NT2/D1 (cell line): ENCODE data around the gene PTH2R.
A peak's percentile ranks its signal among the peaks of the same experiment; 100 is the strongest.
"Not testable (repeated sequence)": the region's sequence is repeated elsewhere in the genome, so short reads cannot be mapped to it uniquely, and the experiment has no call there.

Experiments used
- DNase-seq: peaks from one replicate; pipeline ENCODE4 v3.0.0-alpha.2; 2011; ENCODE audit warnings: low read depth, low spot score
- H3K27me3 ChIP-seq: 2 replicates; pipeline ENCODE4 v1.6.0; 2011; ENCODE audit warnings: mild to moderate bottlenecking; ENCODE audit not compliant: insufficient read length, insufficient read depth
- H3K36me3 ChIP-seq: 2 replicates; pipeline ENCODE4 v1.6.1; 2011; ENCODE audit warnings: mild to moderate bottlenecking, low read length, mixed read lengths; ENCODE audit not compliant: insufficient read depth, insufficient read length
- H3K4me1 ChIP-seq: 2 replicates; pipeline ENCODE4 v1.5.1; 2011; ENCODE audit not compliant: insufficient read depth, insufficient read length
- H3K4me3 ChIP-seq: 2 replicates; pipeline ENCODE4 v1.5.1; 2011; ENCODE audit warnings: low read depth; ENCODE audit not compliant: insufficient read length
- H3K9ac ChIP-seq: 2 replicates; pipeline ENCODE4 v1.6.0; 2011; ENCODE audit warnings: low read depth; ENCODE audit not compliant: insufficient read length
- H3K9me3 ChIP-seq: 2 replicates; pipeline ENCODE4 v1.5.1; 2011; ENCODE audit warnings: mild to moderate bottlenecking, low read length; ENCODE audit not compliant: insufficient read depth
- SUZ12 ChIP-seq: IDR thresholded peaks from 2 replicates; pipeline ENCODE4 v1.6.1; 2011; ENCODE audit not compliant: insufficient read length, insufficient read depth; ENCODE audit errors: extremely low read depth
- YY1 ChIP-seq: IDR thresholded peaks from 2 replicates; pipeline ENCODE4 v1.6.1; 2011; ENCODE audit not compliant: insufficient read length, insufficient read depth
- ZNF274 ChIP-seq: IDR thresholded peaks from 2 replicates; pipeline ENCODE4 v1.6.1; 2011; ENCODE audit warnings: mild to moderate bottlenecking, low read depth, low read length

Gene PTH2R

GRCh38 chr2:208502288-208502687 lies 95.7 kb downstream of the PTH2R start:
- Histone ChIP-seq H3K36me3 (no peaks in the 10 kb centered on the region), H3K27me3 (no peaks in the 10 kb centered on the region), H3K4me1 (no peaks in the 10 kb centered on the region), H3K9ac (no peak overlapping the region), H3K9me3 (no peaks in the 10 kb centered on the region), H3K4me3 (no peak overlapping the region)
- TF ChIP-seq YY1 (no peak), SUZ12 (no peak), ZNF274 (no peak)
- DNase-seq: no peak

- not testable (repeated sequence) for H3K36me3 ChIP-seq, H3K9ac ChIP-seq, H3K4me1 ChIP-seq, H3K9me3 ChIP-seq, H3K27me3 ChIP-seq, DNase-seq, H3K4me3 ChIP-seq
Measured at GRCh38 chr2:208505365-208505764, 98.8 kb downstream of the PTH2R start.

- no peak for DNase-seq
- Histone ChIP-seq H3K4me3 (no peak overlapping the region), H3K27me3 (no peaks in the 10 kb centered on the region), H3K4me1 (no peaks in the 10 kb centered on the region), H3K9me3 (no peaks in the 10 kb centered on the region), H3K36me3 (no peaks in the 10 kb centered on the region), H3K9ac (no peak overlapping the region)
- no peak for TF ChIP-seq ZNF274
- TF ChIP-seq SUZ12: no peak
Measured at GRCh38 chr2:208509586-208509985, 103.0 kb downstream of the PTH2R start.

GRCh38 chr2:208511016-208511415 lies 104.4 kb downstream of the PTH2R start:
- no peak overlapping the region for H3K4me3 ChIP-seq
- no peaks in the 10 kb centered on the region for H3K4me1 ChIP-seq
- DNase-seq: no peak
- peaks cover 12% of the 10 kb centered on the region; the same call in 1 of the 2 replicates for H3K9me3 ChIP-seq
- no peak for TF ChIP-seq ZNF274
- no peak for TF ChIP-seq YY1
- no peak for TF ChIP-seq SUZ12
- H3K9ac ChIP-seq: no peak overlapping the region
- H3K27me3 ChIP-seq: no peaks in the 10 kb centered on the region
- H3K36me3 ChIP-seq: no peaks in the 10 kb centered on the region

- TF ChIP-seq SUZ12: no peak
- TF ChIP-seq YY1: no peak
- no peak for TF ChIP-seq ZNF274
- Histone ChIP-seq H3K9ac (no peak overlapping the region), H3K4me3 (no peak overlapping the region), H3K27me3 (no peaks in the 10 kb centered on the region), H3K36me3 (no peaks in the 10 kb centered on the region), H3K9me3 (peaks cover 14% of the 10 kb centered on the region; the same call in 1 of the 2 replicates), H3K4me1 (no peaks in the 10 kb centered on the region)
- no peak for DNase-seq
Measured at GRCh38 chr2:208511573-208511972, 105.0 kb downstream of the PTH2R start.

GRCh38 chr2:208515099-208515498 lies 108.5 kb downstream of the PTH2R start:
- H3K9me3 ChIP-seq: peaks cover 14% of the 10 kb centered on the region; the same call in 1 of the 2 replicates
- no peak for DNase-seq
- TF ChIP-seq SUZ12 (no peak), ZNF274 (no peak), YY1 (no peak)
- H3K36me3 ChIP-seq: no peaks in the 10 kb centered on the region
- H3K4me1 ChIP-seq: no peaks in the 10 kb centered on the region
- no peak overlapping the region for H3K9ac ChIP-seq
- H3K27me3 ChIP-seq: no peaks in the 10 kb centered on the region
- H3K4me3 ChIP-seq: no peak overlapping the region

- H3K27me3 ChIP-seq, H3K36me3 ChIP-seq, H3K9me3 ChIP-seq, H3K4me3 ChIP-seq, H3K9ac ChIP-seq, H3K4me1 ChIP-seq, DNase-seq: not testable (repeated sequence)
Measured at GRCh38 chr2:208523069-208523468, 116.5 kb downstream of the PTH2R start.

- not testable (repeated sequence) for H3K9ac ChIP-seq, H3K4me3 ChIP-seq, H3K27me3 ChIP-seq, H3K36me3 ChIP-seq, H3K4me1 ChIP-seq
- DNase-seq: peak; percentile 22
- H3K9me3 ChIP-seq: peaks cover 11% of the 10 kb centered on the region; the same call in 1 of the 2 replicates
Measured at GRCh38 chr2:208525165-208525564, 118.6 kb downstream of the PTH2R start.
